GM19240 (cell line): Measurements from ENCODE around the gene CYP2W1.
"Not testable (repeated sequence)": the region's sequence is repeated elsewhere in the genome, so short reads cannot be mapped to it uniquely, and the experiment has no call there.

Source experiments
- DNase-seq: peaks from one replicate; pipeline ENCODE4 v3.0.0; 2011; ENCODE audit warnings: low spot score; ENCODE audit not compliant: insufficient read length

CYP2W1 gene

DNA sequence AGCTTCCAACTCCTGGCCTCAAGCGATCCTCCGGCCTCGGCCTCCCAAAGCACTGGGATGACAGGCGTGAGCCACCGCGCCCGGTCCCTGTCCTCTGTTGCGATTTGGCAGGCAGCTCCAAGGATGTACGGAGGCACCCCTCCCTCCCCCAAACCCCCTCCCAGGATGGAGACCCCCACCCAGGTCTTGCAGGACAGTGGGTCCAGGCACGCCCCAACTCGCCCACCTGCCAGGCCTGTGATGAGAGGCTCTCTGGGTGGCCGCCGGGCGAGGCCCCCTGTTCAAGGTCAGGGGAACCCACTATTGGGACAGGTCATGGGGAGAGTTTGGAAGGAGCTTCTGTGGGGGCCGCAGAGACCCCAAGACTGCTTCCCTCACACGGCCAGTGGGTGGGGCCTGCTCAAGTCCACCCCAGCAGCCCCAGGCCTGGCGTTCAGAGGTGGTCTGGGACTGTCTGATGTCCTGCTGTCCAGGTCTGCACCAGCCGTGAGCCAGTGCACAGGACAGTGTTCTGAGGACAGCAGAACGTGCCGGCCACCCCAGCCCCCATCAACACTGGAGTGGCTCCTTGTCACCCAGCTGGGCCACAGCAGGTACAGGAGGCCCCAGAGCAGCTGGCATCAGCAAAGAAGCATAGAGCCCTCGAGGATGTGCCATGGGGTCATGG lies 31.0 kb upstream of the CYP2W1 start:
- DNase-seq = no peak

DNA sequence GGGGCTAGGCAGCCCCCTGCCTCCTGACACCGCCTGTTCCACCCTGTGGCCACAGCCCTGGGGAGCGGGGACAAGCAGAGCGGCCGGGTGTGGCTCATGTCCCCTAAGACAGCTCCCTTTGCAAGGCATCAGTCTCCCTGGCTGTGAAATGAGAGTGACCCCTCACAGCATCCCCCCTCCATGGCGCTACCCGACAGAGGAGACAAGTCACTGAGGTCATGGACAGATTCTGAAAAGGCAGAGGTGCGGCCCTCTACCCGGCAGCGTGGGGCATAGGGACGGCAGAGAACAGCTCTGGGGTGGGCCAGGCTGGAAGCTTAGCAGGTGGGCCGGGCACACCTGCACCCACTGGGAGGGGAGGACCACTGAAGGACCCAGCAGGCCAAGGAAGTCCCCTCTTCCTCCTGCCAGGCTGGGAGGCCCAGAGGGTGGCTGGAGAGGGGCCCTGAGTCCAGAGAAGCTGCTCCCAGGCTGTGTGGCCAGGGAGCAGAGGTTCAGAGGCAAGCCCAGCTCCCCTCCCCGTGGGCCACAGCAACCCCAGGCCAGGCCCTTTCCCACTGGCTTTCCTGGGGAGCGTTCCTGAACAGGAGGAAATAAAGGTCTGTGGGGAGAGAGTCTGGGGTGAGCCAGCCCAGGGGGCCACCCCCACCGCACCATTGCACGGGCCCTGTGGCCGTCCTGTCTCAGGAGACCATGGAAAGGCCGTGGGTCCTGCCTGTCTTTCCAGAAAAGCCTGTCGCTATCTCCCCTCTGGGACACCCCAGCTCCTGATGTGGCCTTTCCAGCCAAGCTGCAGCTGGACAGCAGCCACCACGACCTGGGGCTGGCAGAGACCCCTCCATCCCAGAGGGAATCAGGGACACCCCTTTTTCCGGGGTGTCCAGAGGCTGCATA lies 30.2 kb upstream of the CYP2W1 start:
- no peak for DNase-seq

- DNase-seq = no peak
Observed at GRCh38 chr7:953547-954327, 29.2 kb upstream of the CYP2W1 start.

- DNase-seq = peak; percentile 47
Observed at GRCh38 chr7:954330-955238, 28.4 kb upstream of the CYP2W1 start, which contains the start of gene ADAP1. Gene ADAP1, minus strand, starts transcription at chr7:954680. Its CDS starts 203 bp downstream, at chr7:954477.

DNA sequence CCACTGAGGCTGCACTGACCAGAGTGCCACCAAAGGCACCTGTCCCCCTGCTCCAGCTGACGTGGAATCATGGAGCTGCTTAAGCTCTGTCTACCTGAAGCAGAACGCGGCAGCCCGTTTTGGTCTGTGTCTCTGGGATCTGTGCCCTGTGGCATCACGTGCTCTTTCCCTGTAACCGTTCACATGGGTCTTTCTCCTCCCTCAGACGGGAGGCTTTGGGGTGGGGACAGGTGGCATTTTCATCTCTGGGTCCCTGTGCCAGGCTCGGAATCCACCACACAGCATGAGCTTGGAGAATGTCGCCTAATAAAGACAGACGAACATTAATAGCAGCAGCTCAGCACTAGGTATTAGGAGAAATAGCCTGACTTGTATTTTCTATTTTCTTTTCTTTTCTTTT lies 26.9 kb upstream of the CYP2W1 start:
- DNase-seq = no peak

- no peak for DNase-seq
Observed at GRCh38 chr7:957418-958220, 25.4 kb upstream of the CYP2W1 start.

DNA sequence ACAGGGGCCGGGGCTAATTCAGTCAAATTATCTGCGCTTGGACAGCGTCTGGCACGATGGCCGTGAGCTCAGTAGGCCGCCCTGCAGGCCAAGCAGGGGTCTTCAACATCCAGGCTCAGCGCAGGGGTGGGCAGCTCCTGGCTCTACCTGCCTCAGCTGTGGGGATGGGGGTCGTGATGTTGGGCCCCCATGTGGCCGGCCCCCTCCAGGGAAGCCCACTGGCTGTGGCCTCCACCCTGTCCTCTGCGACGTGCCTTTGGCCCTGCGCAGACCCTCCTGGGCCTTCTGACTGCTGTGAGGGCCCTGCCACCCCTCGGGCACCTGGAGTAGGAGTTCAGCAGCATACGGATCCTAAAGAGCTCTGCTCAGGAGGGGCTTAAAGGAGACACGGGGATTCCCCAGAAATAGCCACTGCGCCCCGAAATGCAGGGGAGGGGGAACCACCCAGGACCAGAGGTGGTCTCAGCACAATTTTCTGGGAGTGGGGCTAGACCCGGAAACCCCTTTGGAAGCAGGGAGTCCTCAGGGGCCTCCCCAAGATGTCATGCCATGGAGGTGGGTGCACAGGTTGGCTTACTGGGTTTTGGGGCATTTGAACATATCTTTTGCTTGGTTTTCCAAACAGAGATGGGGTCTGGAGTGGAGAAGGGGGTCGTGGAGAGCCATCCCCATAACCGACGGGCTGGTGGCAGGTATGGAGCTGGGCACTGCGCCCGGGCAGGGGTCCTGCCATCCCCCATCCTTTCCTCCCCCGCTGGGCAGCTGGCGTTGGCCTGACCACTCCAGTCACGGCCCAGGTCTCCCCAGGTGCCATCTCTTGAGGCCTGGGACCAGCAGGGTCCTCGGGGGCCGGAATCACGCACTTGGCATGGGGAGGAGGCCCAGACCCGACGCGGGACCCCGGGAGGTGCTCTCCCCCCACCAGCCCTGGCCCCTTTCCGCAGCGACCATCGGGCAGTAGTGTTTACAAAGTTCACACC lies 24.5 kb upstream of the CYP2W1 start:
- no peak for DNase-seq

- no peak for DNase-seq
Observed at GRCh38 chr7:959271-959670, 23.7 kb upstream of the CYP2W1 start.

DNA sequence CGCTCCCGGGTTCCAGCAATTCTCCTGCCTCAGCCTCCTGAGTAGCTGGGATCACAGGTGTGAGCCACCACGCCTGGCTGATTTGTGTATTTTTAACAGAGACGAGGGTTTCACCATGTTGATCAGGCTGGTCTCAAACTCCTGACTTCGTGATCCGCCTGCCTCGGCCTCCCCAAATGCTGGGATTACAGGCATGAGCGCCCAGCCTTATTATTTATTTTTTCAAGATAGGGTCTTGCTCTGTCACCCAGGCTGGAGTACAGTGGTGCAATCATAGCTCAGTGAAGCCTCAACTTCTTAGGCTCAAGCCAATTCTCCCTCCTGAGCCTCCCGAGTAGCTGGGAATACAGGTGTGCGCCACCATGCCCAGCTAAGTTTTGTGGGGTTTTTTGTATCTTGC lies 23.2 kb upstream of the CYP2W1 start:
- DNase-seq = not testable (repeated sequence)

GRCh38 chr7:960269-960871 lies 22.6 kb upstream of the CYP2W1 start:
- DNase-seq = no peak

DNA sequence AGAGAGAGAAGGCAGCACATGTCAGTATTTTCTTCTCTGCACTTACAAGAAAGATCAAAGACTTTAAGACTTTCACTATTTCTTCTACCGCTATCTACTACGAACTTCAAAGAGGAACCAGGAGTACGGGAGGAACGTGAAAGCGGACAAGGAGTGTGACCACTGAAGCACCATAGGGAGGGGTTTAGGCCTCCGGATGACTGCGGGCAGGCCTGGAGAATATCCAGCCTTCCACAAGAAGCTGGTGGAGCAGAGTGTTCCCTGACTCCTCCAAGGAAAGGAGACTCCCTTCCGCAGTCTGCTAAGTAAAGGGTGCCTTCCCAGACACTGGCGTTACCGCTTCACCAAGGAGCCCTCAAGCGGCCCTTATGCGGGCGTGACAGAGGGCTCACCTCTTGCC lies 22.0 kb upstream of the CYP2W1 start:
- DNase-seq = not testable (repeated sequence)

GRCh38 chr7:961546-962400 lies 21.2 kb upstream of the CYP2W1 start:
- no peak for DNase-seq

GRCh38 chr7:962401-963081 lies 20.4 kb upstream of the CYP2W1 start:
- DNase-seq = no peak

DNA sequence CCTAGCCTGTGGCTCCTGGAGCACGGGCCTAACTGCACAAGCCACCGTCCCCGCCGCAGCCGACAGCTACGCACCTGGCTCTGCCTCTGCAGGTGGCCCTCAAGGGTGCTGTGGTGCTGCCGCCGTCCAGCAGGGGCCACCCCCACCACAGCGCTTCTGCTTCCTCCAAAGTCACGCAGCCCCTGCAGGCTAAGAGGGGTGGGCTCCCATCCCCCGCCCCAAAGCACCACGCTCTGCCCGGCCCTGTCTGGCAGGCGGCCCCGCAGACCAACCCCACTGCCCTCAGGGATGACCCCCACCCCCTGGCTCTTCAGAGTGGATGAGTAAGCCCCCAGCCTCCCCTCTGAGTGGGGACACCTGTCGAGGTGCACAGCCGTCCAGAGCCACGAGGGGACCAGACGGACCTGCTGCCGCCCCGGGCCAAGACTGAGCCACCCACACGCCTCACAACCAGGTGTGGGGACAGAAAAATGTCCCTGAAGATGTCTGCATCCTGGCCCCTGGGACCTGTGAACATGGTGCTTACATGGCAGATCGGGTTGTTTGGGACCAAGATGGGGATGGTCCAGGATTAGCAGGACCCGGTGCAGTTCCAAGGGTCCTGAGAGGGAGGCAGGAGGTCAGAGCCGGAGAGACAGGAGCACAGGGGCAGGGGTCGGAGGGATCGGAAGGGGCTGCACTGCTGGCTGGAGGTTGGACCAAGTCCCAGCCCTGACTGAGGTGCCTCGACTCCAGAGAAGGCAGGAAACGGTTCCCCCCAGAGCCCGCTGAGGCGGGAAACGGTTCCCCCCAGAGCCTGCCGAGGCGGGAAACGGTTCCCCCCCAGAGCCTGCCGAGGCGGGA lies 19.5 kb upstream of the CYP2W1 start:
- DNase-seq = no peak

GRCh38 chr7:964401-965231 lies 18.4 kb upstream of the CYP2W1 start:
- DNase-seq = no peak
